Neural progenitor cell (in vitro differentiated cells): ENCODE results near the gene UFSP2. TPM values are rescaled to one million over a fixed set of nuclear protein-coding genes. Genes with fewer than 3 reads are reported as not detected.

ENCODE experiments used
- DNase-seq: peaks from one replicate; pipeline ENCODE4 v3.0.0-alpha.2; 2016; ENCODE audit warnings: low spot score
- H2AFZ ChIP-seq: fragments of 200-600 bp; sonication (generic); replicated peaks from 2 replicates; pipeline ENCODE4 v1.6.1; 2016; ENCODE audit warnings: antibody characterized with exemption
- H3F3A ChIP-seq: fragments of 200-600 bp; sonication (generic); 2 replicates; pipeline ENCODE4 v1.6.1; 2016; ENCODE audit warnings: antibody characterized with exemption, low read depth
- H3K27ac ChIP-seq: fragments of 200-600 bp; sonication (generic); 2 replicates; pipeline ENCODE4 v1.5.1; 2016; ENCODE audit warnings: mild to moderate bottlenecking
- H3K27me3 ChIP-seq: fragments of 200-600 bp; sonication (generic); 2 replicates; pipeline ENCODE4 v1.6.1; 2016; ENCODE audit warnings: mild to moderate bottlenecking, moderate library complexity
- H3K36me3 ChIP-seq: fragments of 200-600 bp; sonication (generic); 2 replicates; pipeline ENCODE4 v1.5.1; 2016
- H3K4me1 ChIP-seq: fragments of 200-600 bp; sonication (generic); 2 replicates; pipeline ENCODE4 v1.6.1; 2016; ENCODE audit warnings: mixed run types
- H3K4me2 ChIP-seq: fragments of 200-600 bp; sonication (generic); 2 replicates; pipeline ENCODE4 v1.6.1; 2016
- H3K4me3 ChIP-seq: fragments of 200-600 bp; sonication (generic); 2 replicates; pipeline ENCODE4 v1.5.1; 2016
- H3K79me2 ChIP-seq: fragments of 200-600 bp; sonication (generic); 2 replicates; pipeline ENCODE4 v1.6.1; 2016; ENCODE audit warnings: low read depth
- H3K9ac ChIP-seq: fragments of 200-600 bp; sonication (generic); 2 replicates; pipeline ENCODE4 v1.6.1; 2016
- H3K9me3 ChIP-seq: fragments of 200-600 bp; sonication (generic); 2 replicates; pipeline ENCODE4 v1.5.1; 2016; ENCODE audit warnings: low read depth
- H4K20me1 ChIP-seq: fragments of 200-600 bp; sonication (generic); 2 replicates; pipeline ENCODE4 v1.6.1; 2016; ENCODE audit warnings: low read depth
- H3K27ac Mint-ChIP-seq: 3 replicates; pipeline ENCODE4 v1.8.0; 2021; ENCODE audit warnings: mixed read lengths
- H3K27me3 Mint-ChIP-seq: 2 replicates; pipeline ENCODE4 v1.8.0; 2022; ENCODE audit warnings: low read depth, mild to moderate bottlenecking, inconsistent platforms, moderate library complexity, mixed read lengths; ENCODE audit not compliant: insufficient read depth
- H3K36me3 Mint-ChIP-seq: 3 replicates; pipeline ENCODE4 v1.8.0; 2021; ENCODE audit warnings: mixed read lengths
- H3K4me1 Mint-ChIP-seq: 3 replicates; pipeline ENCODE4 v1.8.0; 2021; ENCODE audit warnings: mixed read lengths
- H3K4me3 Mint-ChIP-seq: 3 replicates; pipeline ENCODE4 v1.8.0; 2021; ENCODE audit warnings: mild to moderate bottlenecking, moderate library complexity, mixed read lengths
- H3K9me3 Mint-ChIP-seq: 3 replicates; pipeline ENCODE4 v1.8.0; 2020; ENCODE audit warnings: mixed read lengths
- CTCF ChIP-seq: fragments of 200-600 bp; sonication (generic); IDR thresholded peaks from 2 replicates; pipeline ENCODE4 v1.5.1; 2017; ENCODE audit warnings: antibody characterized with exemption, mild to moderate bottlenecking
- EZH2 ChIP-seq: fragments of 200-600 bp; sonication (generic); IDR thresholded peaks from 2 replicates; pipeline ENCODE4 v1.6.1; 2017; ENCODE audit warnings: antibody characterized with exemption, mild to moderate bottlenecking, moderate library complexity
- EZH2phosphoT487 ChIP-seq: fragments of 200-600 bp; sonication (generic); IDR thresholded peaks from 2 replicates; pipeline ENCODE4 v1.6.1; 2017; ENCODE audit warnings: antibody characterized with exemption
- total RNA-seq: library from RNA; depleted of rRNA; stranded (reverse); fragments of >200 nt; gene quantifications from 2 replicates; pipeline ENCODE4 v1.2.3, GENCODE V29; 2015; ENCODE audit warnings: low replicate concordance

UFSP2 gene
- total RNA-seq, 1 donor from 2014 or later, result 56.9 TPM

- no peak for DNase-seq
- Histone ChIP-seq H3K4me2 (no peak overlapping the region), H3K9me3 (no peaks in the 10 kb centered on the region), H3K9ac (no peak overlapping the region), H3K27me3 (no peaks in the 10 kb centered on the region), H3K4me3 (no peak overlapping the region), H3K4me1 (no peaks in the 10 kb centered on the region), H3K79me2 (no peaks in the 10 kb centered on the region), H3F3A (no peaks in the 10 kb centered on the region), H3K27ac (no peak overlapping the region), H3K36me3 (no peaks in the 10 kb centered on the region), H2AFZ (no peak overlapping the region), H4K20me1 (no peaks in the 10 kb centered on the region)
- H3K27me3 Mint-ChIP-seq, result peaks cover 2% of the 10 kb centered on the region
- TF ChIP-seq CTCF (no peak), EZH2phosphoT487 (no peak), EZH2 (no peak)
- H3K4me3 Mint-ChIP-seq, result no peak overlapping the region
- H3K9me3 Mint-ChIP-seq, result no peaks in the 10 kb centered on the region
- peaks cover 14% of the 10 kb centered on the region for H3K4me1 Mint-ChIP-seq
- peaks cover 25% of the 10 kb centered on the region for H3K36me3 Mint-ChIP-seq
- H3K27ac Mint-ChIP-seq, result no peak overlapping the region
Measured at GRCh38 chr4:185357211-185357610, 68.6 kb downstream of the UFSP2 start.

- Histone ChIP-seq H3K36me3 (peaks cover 8% of the 10 kb centered on the region), H3K4me1 (peaks cover 9% of the 10 kb centered on the region), H3K4me2 (no peak overlapping the region), H3K9ac (no peak overlapping the region), H4K20me1 (no peaks in the 10 kb centered on the region), H3K27me3 (no peaks in the 10 kb centered on the region), H3F3A (no peaks in the 10 kb centered on the region), H3K79me2 (no peaks in the 10 kb centered on the region), H2AFZ (no peak overlapping the region), H3K27ac (no peak overlapping the region), H3K9me3 (no peaks in the 10 kb centered on the region), H3K4me3 (no peak overlapping the region)
- no peak overlapping the region for H3K4me3 Mint-ChIP-seq
- H3K9me3 Mint-ChIP-seq, result no peaks in the 10 kb centered on the region
- peaks cover 19% of the 10 kb centered on the region for H3K4me1 Mint-ChIP-seq
- H3K27ac Mint-ChIP-seq, result peak overlapping the region; percentile 58
- H3K27me3 Mint-ChIP-seq, result peaks cover 2% of the 10 kb centered on the region
- H3K36me3 Mint-ChIP-seq, result peaks cover 39% of the 10 kb centered on the region
- no peak for TF ChIP-seq EZH2
- no peak for TF ChIP-seq CTCF
- TF ChIP-seq EZH2phosphoT487, result no peak
- DNase-seq, result no peak
Measured at GRCh38 chr4:185352741-185353140, 73.0 kb downstream of the UFSP2 start.

GRCh38 chr4:185352202-185352601, 73.6 kb downstream of the UFSP2 start:
- no peaks in the 10 kb centered on the region for H3F3A ChIP-seq
- H3K4me1 ChIP-seq, result peaks cover 9% of the 10 kb centered on the region
- Mint-ChIP-seq H3K4me3 (no peak overlapping the region), H3K36me3 (peaks cover 41% of the 10 kb centered on the region), H3K27me3 (peaks cover 2% of the 10 kb centered on the region), H3K9me3 (no peaks in the 10 kb centered on the region), H3K27ac (peak overlapping the region; percentile 58), H3K4me1 (peaks cover 19% of the 10 kb centered on the region)
- H3K9me3 ChIP-seq, result no peaks in the 10 kb centered on the region
- no peak overlapping the region for H3K4me2 ChIP-seq
- H4K20me1 ChIP-seq, result no peaks in the 10 kb centered on the region
- no peak for DNase-seq
- H3K27me3 ChIP-seq, result no peaks in the 10 kb centered on the region
- H3K9ac ChIP-seq, result no peak overlapping the region
- no peak overlapping the region for H3K4me3 ChIP-seq
- H3K36me3 ChIP-seq, result peaks cover 9% of the 10 kb centered on the region
- no peaks in the 10 kb centered on the region for H3K79me2 ChIP-seq
- TF ChIP-seq EZH2, result no peak
- no peak for TF ChIP-seq CTCF
- no peak for TF ChIP-seq EZH2phosphoT487
- no peak overlapping the region for H2AFZ ChIP-seq
- H3K27ac ChIP-seq, result no peak overlapping the region
